ENCODE results near the gene PRR23E.

PRR23E gene

DNA sequence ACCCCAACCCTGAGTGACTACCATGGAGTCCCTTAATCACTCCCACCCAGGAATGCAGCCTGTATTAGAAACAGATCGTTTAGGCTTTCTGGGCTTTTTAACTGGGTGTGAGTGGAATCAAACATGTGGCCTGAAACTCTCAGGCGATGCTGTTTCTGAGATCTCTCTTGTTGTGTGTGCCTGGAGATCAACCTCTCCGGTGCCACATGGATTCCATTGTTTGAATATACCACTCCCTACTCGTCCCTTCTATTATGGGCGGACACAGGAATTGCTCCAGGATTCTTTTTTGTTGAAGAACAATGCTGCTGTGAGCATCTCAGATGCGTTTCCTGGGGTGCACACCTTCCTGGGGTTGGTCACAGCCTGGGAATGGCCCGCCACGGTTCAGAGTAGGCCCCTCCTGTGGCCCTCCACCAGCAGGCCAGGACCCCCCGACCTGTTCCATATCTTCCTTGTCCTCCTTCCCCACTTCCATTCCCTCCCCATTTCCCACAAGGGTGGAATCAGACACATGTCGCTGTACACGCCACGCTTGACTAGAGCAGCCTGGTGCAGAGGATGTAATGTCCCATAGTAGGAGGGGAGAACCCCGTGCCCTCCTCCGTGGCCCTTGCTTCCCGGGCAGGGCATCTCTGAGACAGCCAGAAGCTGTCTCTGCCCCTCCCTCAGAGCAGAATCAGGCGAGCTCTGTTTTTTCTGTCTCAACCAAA is 36.4 kb upstream of the PRR23E start:
- Histone ChIP-seq H3K4me1 (ENCODE audit: insufficient read depth, low read length) (peaks cover 9% of the 10 kb centered on the region), H3K36me3 (ENCODE audit: insufficient read depth, low read length) (no peaks in the 10 kb centered on the region), H2AFZ (ENCODE audit: low read depth, low read length) (no peak overlapping the region), H3K9me3 (ENCODE audit: low read length) (no peaks in the 10 kb centered on the region), H3K4me3 (ENCODE audit: low read length) (no peak overlapping the region), H3K27me3 (ENCODE audit: insufficient read depth, low read length) (no peaks in the 10 kb centered on the region)

DNA sequence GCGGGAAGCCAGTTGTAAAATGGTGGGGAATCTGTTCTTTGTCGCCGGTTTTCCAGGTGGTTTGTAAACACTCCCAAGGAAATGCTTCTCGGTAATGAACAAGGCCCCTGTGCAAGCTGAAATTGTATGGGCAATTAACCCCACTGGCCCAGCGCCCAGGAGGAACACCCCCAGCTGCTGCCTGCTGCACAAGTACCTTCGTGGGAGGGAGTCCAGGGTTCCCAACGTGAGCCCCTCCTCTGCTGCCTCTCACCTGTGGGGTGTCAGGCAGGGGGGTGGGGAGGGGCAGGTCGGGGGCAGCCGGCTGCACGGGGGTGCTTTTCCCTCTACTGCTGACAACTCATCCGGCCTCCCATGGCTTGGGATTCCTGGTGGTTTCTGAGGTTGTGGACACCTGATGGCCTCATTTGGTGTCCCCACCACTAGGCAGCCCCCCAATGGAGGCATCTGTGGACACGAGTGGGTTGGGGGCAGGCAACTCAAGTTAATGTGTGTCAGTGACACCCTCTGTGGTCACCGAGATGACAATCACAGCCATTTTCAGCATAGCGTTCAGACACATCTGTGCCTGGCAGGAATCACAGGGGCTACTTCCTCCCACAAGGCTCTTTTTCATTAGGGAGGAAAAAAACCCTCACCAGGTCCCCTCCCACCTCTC is 35.6 kb upstream of the PRR23E start:
- H3K9me3 ChIP-seq (ENCODE audit: low read length) = no peaks in the 10 kb centered on the region
- H3K4me1 ChIP-seq (ENCODE audit: insufficient read depth, low read length) = peaks cover 9% of the 10 kb centered on the region
- H3K4me3 ChIP-seq (ENCODE audit: low read length) = no peak overlapping the region
- H3K36me3 ChIP-seq (ENCODE audit: insufficient read depth, low read length) = no peaks in the 10 kb centered on the region
- H3K27me3 ChIP-seq (ENCODE audit: insufficient read depth, low read length) = no peaks in the 10 kb centered on the region
- no peak overlapping the region for H2AFZ ChIP-seq (ENCODE audit: low read depth, low read length)

DNA sequence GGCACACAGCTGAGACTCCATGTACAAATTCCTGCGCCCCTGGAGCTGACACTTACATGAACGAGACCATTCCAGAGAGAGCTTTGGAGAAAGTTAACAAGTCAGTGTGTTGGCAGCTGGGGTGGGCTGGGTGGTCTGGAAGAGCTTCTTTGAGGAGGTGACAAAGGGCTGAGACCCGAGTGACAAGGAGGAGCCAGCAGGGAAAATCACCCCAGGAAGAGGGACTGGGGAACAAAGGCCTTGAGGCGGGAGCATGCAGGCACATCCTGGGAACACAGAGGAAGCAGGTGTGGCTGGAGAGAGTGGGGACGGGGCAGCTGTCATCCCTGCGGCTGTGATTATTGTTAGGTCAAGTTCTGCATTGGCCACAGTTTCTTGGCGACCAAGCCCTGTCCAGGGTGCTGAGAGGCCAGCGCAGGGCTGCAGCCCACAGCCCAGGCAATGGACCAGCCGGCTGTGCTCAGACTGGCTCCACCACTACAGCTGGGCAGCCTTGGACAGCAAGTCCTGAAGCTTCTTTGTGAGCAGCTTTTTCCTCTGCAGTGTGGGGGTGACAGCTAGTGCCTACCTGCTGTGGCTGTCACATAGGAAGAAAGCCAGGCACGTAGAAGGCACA is 34.2 kb upstream of the PRR23E start:
- Histone ChIP-seq H3K4me3 (ENCODE audit: low read length) (no peak overlapping the region), H3K4me1 (ENCODE audit: insufficient read depth, low read length) (peaks cover 9% of the 10 kb centered on the region), H3K9me3 (ENCODE audit: low read length) (no peaks in the 10 kb centered on the region), H2AFZ (ENCODE audit: low read depth, low read length) (no peak overlapping the region), H3K36me3 (ENCODE audit: insufficient read depth, low read length) (no peaks in the 10 kb centered on the region), H3K27me3 (ENCODE audit: insufficient read depth, low read length) (no peaks in the 10 kb centered on the region)

DNA sequence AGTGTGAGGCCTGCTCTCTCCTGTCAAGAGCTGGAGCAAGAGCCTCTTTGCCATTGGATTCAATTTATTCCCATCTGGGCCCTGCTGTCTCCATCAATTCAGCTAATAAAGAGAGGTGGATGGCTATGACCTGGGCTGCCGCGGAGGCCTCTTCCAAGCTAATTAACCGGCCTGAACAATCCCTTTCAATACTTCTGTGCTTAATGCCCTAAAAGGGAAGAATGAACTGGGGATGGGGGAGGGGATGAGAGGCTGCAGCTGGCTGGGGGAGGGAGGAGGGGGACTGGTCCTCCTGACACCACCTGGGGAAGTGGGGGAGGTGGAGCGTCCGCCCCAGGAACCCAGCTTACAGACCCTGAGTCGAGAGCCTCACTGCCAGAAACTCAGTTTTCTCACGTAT is 33.4 kb upstream of the PRR23E start:
- Histone ChIP-seq H3K9me3 (ENCODE audit: low read length) (no peaks in the 10 kb centered on the region), H3K27me3 (ENCODE audit: insufficient read depth, low read length) (no peaks in the 10 kb centered on the region), H3K36me3 (ENCODE audit: insufficient read depth, low read length) (no peaks in the 10 kb centered on the region), H3K4me3 (ENCODE audit: low read length) (no peak overlapping the region), H3K4me1 (ENCODE audit: insufficient read depth, low read length) (peaks cover 9% of the 10 kb centered on the region), H2AFZ (ENCODE audit: low read depth, low read length) (no peak overlapping the region)

DNA sequence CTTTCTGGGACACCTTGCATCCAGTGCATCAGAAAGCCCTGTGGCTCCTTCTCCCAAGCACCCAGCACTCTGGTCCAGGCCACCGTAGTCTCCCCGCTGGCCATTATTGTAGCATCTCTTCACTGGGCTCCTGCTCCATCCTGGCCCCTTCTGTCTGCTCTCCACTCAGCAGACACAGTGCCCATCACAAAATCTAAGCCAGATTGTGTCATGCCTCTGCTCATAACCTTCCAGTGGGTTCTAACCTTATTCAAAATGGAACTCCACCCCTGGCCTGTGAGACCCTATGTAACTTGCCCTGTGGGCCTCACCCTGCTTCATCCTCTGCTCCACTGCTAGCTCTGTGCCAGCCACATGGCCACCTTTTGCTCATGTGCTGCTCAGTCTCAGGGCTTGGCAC is 31.7 kb upstream of the PRR23E start:
- no peaks in the 10 kb centered on the region for H3K36me3 ChIP-seq (ENCODE audit: insufficient read depth, low read length)
- no peak overlapping the region for H3K4me3 ChIP-seq (ENCODE audit: low read length)
- H2AFZ ChIP-seq (ENCODE audit: low read depth, low read length) = no peak overlapping the region
- H3K27me3 ChIP-seq (ENCODE audit: insufficient read depth, low read length) = no peaks in the 10 kb centered on the region
- H3K4me1 ChIP-seq (ENCODE audit: insufficient read depth, low read length) = peaks cover 9% of the 10 kb centered on the region
- H3K9me3 ChIP-seq (ENCODE audit: low read length) = no peaks in the 10 kb centered on the region

DNA sequence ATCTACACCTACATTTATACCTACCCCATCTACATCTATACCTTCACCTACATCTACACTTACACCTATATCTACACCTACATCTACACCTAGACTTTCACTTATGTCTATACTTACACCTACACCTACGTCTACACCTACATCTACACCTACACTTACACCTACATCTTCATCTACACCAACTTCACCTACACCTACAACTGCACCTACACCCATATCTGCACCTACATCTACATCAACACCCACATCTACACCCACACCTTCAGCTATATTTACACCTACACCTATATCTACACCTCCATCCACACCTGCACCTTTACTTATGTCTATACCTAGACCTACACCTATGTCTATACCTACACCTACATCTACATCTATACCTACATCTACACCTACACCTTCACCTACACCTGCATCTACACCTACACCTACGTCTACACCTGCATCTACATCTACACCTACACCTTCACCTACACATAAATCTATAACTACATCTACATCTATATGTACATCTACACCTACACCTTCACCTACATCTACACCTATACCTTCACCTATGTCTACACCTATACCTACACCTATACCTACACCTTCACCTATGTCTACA is 30.9 kb upstream of the PRR23E start:
- H2AFZ ChIP-seq (ENCODE audit: low read depth, low read length) = no peak overlapping the region
- no peak overlapping the region for H3K4me3 ChIP-seq (ENCODE audit: low read length)
- H3K36me3 ChIP-seq (ENCODE audit: insufficient read depth, low read length) = no peaks in the 10 kb centered on the region
- H3K4me1 ChIP-seq (ENCODE audit: insufficient read depth, low read length) = peaks cover 9% of the 10 kb centered on the region
- no peaks in the 10 kb centered on the region for H3K9me3 ChIP-seq (ENCODE audit: low read length)
- H3K27me3 ChIP-seq (ENCODE audit: insufficient read depth, low read length) = no peaks in the 10 kb centered on the region

DNA sequence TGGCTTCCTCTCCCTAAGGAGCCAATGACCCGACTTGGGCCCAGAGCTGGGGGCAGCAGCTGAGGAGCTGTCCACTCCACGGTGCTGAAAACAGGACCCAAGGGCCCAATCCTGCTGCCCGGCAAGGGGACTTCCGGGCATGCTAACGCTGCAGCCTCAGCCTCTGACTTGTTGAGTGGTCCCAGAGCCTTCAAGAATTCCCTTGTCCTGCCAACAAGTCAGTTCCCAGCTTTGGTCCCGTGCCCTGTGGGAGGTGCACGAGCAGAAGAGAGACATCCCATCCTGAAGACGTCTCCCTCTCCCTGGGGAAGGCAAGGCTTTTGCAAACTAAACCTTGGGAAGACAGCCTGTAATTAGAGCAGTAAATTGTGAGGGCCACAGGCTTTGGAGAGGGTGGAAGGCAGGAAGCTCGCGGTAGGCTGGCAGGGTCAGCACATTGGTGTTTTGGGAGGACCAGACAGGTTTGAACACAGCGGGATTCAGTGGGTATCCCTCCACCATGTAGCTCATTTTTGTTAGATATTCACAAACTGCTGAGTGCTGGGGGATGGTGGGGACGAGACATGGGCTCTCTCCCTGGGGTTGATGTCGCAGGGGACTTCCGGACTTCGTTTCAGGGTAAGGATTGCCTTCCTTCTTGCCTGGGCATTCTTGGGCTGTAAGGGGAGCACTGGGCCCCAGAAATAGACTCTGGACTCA is 29.8 kb upstream of the PRR23E start:
- Histone ChIP-seq H2AFZ (ENCODE audit: low read depth, low read length) (no peak overlapping the region), H3K4me1 (ENCODE audit: insufficient read depth, low read length) (peaks cover 9% of the 10 kb centered on the region), H3K4me3 (ENCODE audit: low read length) (no peak overlapping the region), H3K36me3 (ENCODE audit: insufficient read depth, low read length) (no peaks in the 10 kb centered on the region), H3K9me3 (ENCODE audit: low read length) (no peaks in the 10 kb centered on the region), H3K27me3 (ENCODE audit: insufficient read depth, low read length) (no peaks in the 10 kb centered on the region)

DNA sequence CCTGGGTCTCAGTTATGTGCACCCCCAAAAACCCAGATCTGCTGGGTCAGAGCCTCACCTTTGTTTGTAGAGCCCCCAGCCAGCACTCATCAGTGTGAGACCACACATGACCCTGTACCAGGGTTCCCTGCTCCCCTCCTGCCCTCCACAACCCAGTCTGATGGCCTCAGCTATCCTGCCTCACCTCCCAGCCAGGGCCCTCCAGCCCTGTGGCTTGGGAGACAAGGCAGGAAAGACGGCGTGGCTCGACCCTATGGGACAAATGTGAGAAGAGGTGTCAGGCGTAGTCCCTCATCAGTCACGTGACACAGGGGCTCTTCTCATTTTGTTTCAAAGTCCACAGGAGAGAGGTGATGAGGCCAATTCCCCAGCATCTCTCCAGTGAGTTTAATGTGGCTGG is 28.3 kb upstream of the PRR23E start:
- H3K27me3 ChIP-seq (ENCODE audit: insufficient read depth, low read length) = no peaks in the 10 kb centered on the region
- H3K4me1 ChIP-seq (ENCODE audit: insufficient read depth, low read length) = no peaks in the 10 kb centered on the region
- no peak overlapping the region for H3K4me3 ChIP-seq (ENCODE audit: low read length)
- no peak overlapping the region for H2AFZ ChIP-seq (ENCODE audit: low read depth, low read length)
- no peaks in the 10 kb centered on the region for H3K9me3 ChIP-seq (ENCODE audit: low read length)
- H3K36me3 ChIP-seq (ENCODE audit: insufficient read depth, low read length) = no peaks in the 10 kb centered on the region

DNA sequence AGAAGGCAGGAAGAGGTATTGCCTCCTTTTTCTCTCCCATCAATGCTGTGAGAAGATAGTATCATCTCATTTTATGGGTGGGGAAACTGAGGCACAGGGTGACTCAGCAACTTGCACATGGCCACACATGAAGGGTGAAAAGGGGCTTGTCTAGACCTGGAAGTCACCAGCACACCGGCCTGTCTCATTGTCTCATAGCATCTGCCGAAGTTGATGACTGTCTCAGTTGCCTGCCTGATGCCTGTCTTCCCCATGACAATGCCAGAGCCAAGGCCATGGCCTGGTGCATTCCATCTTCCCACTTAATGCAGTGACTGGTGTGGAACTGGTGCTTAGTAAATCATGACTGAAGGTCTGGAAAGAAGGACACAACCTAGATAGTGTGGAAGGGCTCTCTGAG is 27.9 kb upstream of the PRR23E start:
- H3K4me1 ChIP-seq (ENCODE audit: insufficient read depth, low read length) = no peaks in the 10 kb centered on the region
- H3K36me3 ChIP-seq (ENCODE audit: insufficient read depth, low read length) = no peaks in the 10 kb centered on the region
- no peak overlapping the region for H2AFZ ChIP-seq (ENCODE audit: low read depth, low read length)
- no peaks in the 10 kb centered on the region for H3K27me3 ChIP-seq (ENCODE audit: insufficient read depth, low read length)
- no peak overlapping the region for H3K4me3 ChIP-seq (ENCODE audit: low read length)
- H3K9me3 ChIP-seq (ENCODE audit: low read length) = no peaks in the 10 kb centered on the region

DNA sequence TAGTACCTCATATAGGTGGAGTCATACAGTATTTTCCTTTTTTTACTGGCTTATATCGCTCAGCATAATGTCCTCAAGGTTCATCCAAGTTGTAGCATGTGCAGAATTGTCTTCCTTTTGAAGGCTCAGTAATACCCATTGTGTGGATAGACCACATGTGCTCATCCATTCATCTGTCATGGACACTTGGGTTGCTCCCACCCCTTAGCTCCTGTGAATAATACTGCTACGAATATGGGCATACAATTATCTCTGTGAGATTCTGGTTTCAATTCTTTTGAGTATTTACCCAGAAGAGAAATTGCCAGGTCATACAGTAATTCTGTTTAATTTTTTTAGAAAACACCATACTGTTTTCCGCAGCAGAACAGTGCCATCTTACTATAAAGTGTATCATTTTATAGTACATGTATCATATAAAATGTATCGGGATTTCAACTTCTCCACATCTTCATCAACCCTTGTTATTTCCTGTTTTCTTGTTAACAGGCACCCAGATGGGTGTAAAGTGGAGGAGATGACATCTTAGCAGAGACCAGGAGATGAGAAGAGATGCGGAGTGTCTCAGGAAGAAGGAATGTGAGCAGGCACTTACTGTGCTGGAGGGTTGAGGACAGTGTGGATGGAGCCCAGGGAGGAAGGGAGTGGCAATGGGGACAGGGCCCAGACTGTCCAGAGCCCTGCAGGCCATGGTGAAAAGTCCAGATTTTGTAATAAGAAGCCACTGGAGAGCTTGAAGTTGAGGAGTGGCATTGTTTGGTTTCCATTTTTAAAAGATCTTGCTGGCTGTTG is 27.0 kb upstream of the PRR23E start:
- Histone ChIP-seq H2AFZ (ENCODE audit: low read depth, low read length) (no peak overlapping the region), H3K27me3 (ENCODE audit: insufficient read depth, low read length) (peaks cover 7% of the 10 kb centered on the region), H3K9me3 (ENCODE audit: low read length) (no peaks in the 10 kb centered on the region), H3K4me1 (ENCODE audit: insufficient read depth, low read length) (no peaks in the 10 kb centered on the region), H3K4me3 (ENCODE audit: low read length) (no peak overlapping the region), H3K36me3 (ENCODE audit: insufficient read depth, low read length) (no peaks in the 10 kb centered on the region)

DNA sequence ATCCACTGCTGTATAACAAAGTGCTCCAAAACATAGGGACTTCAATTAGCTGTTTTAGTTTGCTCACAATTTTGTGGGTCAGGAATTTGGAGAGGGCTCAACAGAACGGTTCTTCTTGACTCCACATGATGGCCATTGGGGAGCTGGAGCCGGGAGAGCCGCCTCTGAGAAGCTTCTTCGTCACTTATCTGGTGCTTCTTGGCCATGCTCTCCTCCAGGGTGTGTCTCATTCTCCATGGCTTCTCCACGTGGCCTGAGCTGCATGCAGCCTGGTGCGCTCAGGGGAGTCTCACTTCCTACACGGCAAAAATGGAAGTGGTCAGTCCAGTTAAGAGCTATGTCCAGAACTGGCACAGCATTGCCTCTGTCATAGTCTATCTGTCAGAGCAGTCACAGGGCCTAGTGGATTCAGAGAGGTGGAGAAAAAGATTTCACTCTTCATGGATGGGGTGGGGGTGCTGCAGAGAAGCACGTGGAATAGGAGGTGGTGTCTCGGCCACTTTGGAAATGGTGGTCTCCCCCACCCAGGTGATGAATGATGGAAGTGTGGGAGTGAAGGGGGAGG is 26.3 kb upstream of the PRR23E start:
- no peaks in the 10 kb centered on the region for H3K9me3 ChIP-seq (ENCODE audit: low read length)
- H3K4me1 ChIP-seq (ENCODE audit: insufficient read depth, low read length) = peaks cover 1% of the 10 kb centered on the region
- no peak overlapping the region for H3K4me3 ChIP-seq (ENCODE audit: low read length)
- no peak overlapping the region for H2AFZ ChIP-seq (ENCODE audit: low read depth, low read length)
- no peaks in the 10 kb centered on the region for H3K36me3 ChIP-seq (ENCODE audit: insufficient read depth, low read length)
- H3K27me3 ChIP-seq (ENCODE audit: insufficient read depth, low read length) = peaks cover 7% of the 10 kb centered on the region

DNA sequence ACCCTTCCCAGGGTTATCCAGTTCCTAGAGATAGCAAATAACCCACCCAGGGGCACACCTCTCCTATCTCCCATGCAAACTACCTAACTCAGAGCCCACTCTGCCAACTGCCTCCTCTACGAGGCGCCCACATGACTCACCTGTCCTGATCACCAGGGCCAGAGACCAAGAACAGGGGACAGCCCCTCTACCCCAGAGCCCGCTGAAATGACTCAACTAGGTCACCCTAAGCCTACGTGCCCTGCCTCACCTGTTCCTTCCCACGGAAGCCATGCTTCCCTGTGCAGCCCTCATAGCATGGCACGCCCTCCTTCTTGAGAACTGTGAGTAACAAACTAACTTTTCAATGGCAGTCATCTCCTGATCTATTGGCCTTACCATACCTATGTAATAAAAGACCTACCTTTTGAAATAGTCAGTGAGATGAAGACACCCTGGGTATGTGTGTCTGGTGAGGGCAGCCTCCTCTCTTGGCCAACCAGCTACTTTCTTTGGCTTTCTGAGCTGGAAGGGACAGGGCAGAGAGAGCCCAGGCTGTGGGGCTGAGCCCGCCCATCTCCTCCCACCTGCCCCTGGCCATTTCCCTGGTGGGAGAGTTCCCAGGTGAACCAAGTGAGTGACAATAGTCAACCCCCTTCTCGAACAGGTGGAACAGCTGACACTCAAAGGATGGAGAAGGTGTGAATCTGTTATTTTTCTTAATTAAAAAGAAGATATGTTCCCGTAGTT is 25.5 kb upstream of the PRR23E start:
- Histone ChIP-seq H3K9me3 (ENCODE audit: low read length) (no peaks in the 10 kb centered on the region), H3K4me3 (ENCODE audit: low read length) (no peak overlapping the region), H2AFZ (ENCODE audit: low read depth, low read length) (no peak overlapping the region), H3K36me3 (ENCODE audit: insufficient read depth, low read length) (no peaks in the 10 kb centered on the region), H3K4me1 (ENCODE audit: insufficient read depth, low read length) (peaks cover 1% of the 10 kb centered on the region), H3K27me3 (ENCODE audit: insufficient read depth, low read length) (peaks cover 11% of the 10 kb centered on the region)

Measured in neuron (in vitro differentiated cells).